Measurements from ENCODE around the gene PRRC2B.

The PRRC2B gene

DNA sequence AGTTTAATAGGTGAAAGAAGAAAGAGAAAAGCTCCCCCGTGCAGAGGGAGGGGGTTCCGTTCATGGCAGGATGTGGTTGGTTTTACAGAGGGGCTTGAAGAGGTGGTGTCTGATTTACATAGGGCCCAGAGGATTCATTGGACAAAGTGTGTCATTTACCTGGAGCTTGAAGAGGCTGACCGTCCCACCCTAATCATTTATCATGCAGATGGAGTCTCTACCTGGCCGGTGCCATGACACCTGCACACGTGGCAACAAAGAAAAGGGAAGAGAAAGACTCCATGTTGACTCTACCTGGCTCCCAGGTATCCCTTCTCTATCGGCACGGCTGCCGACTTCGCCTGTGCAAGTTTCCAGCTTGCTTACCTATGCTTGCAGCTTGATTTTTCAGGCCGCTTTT, 35.3 kb upstream of the PRRC2B start:
- Histone ChIP-seq H2AK5ac (ENCODE audit: low read length) (peak overlapping the region; percentile 90), H4K8ac (ENCODE audit: low read depth, low read length) (no peak overlapping the region), H3K79me2 (ENCODE audit: control insufficient read depth, insufficient read depth, low read length, poor library complexity) (no peaks in the 10 kb centered on the region), H3K9me3 (ENCODE audit: insufficient read depth, low read depth, low read length) (no peaks in the 10 kb centered on the region), H3K4me1 (ENCODE audit: control insufficient read depth in 1 of 2, insufficient read depth in 2 of 2, low read length in 2 of 2) (peaks cover 3 to 15% of the 10 kb centered on the region in 2 experiments), H3K4ac (ENCODE audit: low read depth, low read length) (no peak overlapping the region), H2AFZ (ENCODE audit: insufficient read depth, low read length, poor library complexity) (no peak overlapping the region), H3K4me2 (ENCODE audit: low read length) (no peak overlapping the region), H2BK5ac (ENCODE audit: low read depth, low read length, poor library complexity) (no peak overlapping the region), H3K79me1 (ENCODE audit: low read length) (peaks cover 2% of the 10 kb centered on the region), H2BK120ac (ENCODE audit: insufficient read depth, low read length, poor library complexity) (no peak overlapping the region), H3K4me3 (ENCODE audit: low read depth, low read length) (no peak overlapping the region), H4K91ac (ENCODE audit: low read depth, low read length) (no peak overlapping the region), H3K27ac (ENCODE audit: low read depth, low read length) (no peak overlapping the region), H3K36me3 (ENCODE audit: control insufficient read depth in 1 of 2, insufficient read depth in 2 of 2, low read length in 2 of 2) (no peaks in the 10 kb centered on the region), H3K23ac (ENCODE audit: low read length) (no peak overlapping the region), H3K9ac (ENCODE audit: low read length) (no peak overlapping the region), H3K18ac (ENCODE audit: low read length) (no peak overlapping the region), H4K12ac (ENCODE audit: low read depth, low read length) (no peak overlapping the region), H2BK12ac (ENCODE audit: low read length) (peak overlapping the region; percentile 59), H3K27me3 (ENCODE audit: insufficient read depth, low read length) (no peaks in the 10 kb centered on the region), H3K14ac (ENCODE audit: low read length) (no peak overlapping the region)
- WGBS (ENCODE audit: extremely low coverage, insufficient coverage, insufficient read length): no CpG with 5 or more reads among the region's 10 CpGs
- DNase-seq: no peak

DNA sequence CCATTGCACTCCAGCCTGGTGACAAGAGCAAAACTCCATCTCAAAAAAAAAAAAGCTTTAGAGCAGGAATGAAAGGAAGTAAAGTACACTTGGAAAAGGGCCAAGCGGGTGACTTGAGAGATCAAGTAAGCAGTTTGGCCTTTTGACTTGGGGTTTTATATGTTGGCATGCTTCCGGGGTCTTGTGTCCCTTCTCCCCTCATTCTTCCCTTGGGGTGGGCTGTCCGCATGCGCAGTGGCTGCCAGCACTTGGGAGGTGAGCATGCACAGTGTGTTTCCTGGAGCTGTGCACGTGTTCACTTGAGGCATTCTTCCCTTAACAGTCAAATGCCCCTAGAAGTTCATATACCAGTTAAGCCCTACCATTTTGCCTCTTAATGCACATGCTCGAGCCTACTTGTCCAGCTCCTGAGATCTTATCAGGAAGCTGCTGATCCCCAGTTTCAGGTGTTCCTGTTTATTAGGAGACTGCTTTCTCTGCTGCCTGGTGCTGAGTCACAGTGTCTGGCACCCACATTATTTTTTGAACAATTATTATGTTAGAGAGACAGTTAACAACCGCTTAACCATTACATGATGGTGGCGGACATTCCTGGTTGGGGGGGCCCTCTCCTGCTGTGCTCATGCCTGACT, 32.6 kb upstream of the PRRC2B start:
- no CpG with 5 or more reads among the region's 8 CpGs for WGBS (ENCODE audit: extremely low coverage, insufficient coverage, insufficient read length)
- H3K27ac ChIP-seq (ENCODE audit: low read depth, low read length): peak overlapping the region; percentile 29
- no peak overlapping the region for H3K4me3 ChIP-seq (ENCODE audit: low read depth, low read length)
- peaks cover 3 to 14% of the 10 kb centered on the region in 2 experiments for H3K4me1 ChIP-seq (ENCODE audit: control insufficient read depth in 1 of 2, insufficient read depth in 2 of 2, low read length in 2 of 2)
- H4K12ac ChIP-seq (ENCODE audit: low read depth, low read length): no peak overlapping the region
- no peak overlapping the region for H3K9ac ChIP-seq (ENCODE audit: low read length)
- peaks cover 2% of the 10 kb centered on the region for H3K79me1 ChIP-seq (ENCODE audit: low read length)
- H3K9me3 ChIP-seq (ENCODE audit: insufficient read depth, low read depth, low read length): no peaks in the 10 kb centered on the region
- H3K79me2 ChIP-seq (ENCODE audit: control insufficient read depth, insufficient read depth, low read length, poor library complexity): no peaks in the 10 kb centered on the region
- no peak overlapping the region for H2AK5ac ChIP-seq (ENCODE audit: low read length)
- no peak overlapping the region for H4K8ac ChIP-seq (ENCODE audit: low read depth, low read length)
- no peak overlapping the region for H2BK120ac ChIP-seq (ENCODE audit: insufficient read depth, low read length, poor library complexity)
- no peaks in the 10 kb centered on the region for H3K27me3 ChIP-seq (ENCODE audit: insufficient read depth, low read length)
- no peak overlapping the region for H3K4ac ChIP-seq (ENCODE audit: low read depth, low read length)
- no peak overlapping the region for H3K14ac ChIP-seq (ENCODE audit: low read length)
- no peak overlapping the region for H2AFZ ChIP-seq (ENCODE audit: insufficient read depth, low read length, poor library complexity)
- H3K23ac ChIP-seq (ENCODE audit: low read length): no peak overlapping the region
- DNase-seq: no peak
- H2BK5ac ChIP-seq (ENCODE audit: low read depth, low read length, poor library complexity): no peak overlapping the region
- H2BK12ac ChIP-seq (ENCODE audit: low read length): no peak overlapping the region
- no peaks in the 10 kb centered on the region for H3K36me3 ChIP-seq (ENCODE audit: control insufficient read depth in 1 of 2, insufficient read depth in 2 of 2, low read length in 2 of 2)
- H3K18ac ChIP-seq (ENCODE audit: low read length): no peak overlapping the region
- H3K4me2 ChIP-seq (ENCODE audit: low read length): no peak overlapping the region
- H4K91ac ChIP-seq (ENCODE audit: low read depth, low read length): no peak overlapping the region

DNA sequence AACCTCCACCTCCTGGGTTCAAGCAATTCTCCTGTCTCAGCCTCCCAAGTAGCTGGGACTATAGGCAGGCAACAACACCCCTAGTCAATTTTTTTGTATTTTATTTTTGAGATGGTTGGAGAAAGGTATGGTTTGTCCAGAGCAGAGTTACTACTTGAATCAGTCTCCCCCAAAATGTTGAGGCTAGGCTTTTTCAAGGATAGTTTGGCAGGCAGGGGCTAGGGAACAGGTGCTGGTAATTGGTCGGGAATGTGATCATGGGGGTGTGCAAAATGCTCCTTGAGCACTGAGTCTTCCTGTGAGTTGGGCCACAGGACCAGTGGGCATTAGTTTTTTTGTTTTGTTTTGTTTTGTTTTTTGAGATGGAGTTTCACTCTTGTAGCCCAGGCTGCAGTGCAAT, 28.3 kb upstream of the PRRC2B start:
- no peak overlapping the region for H2AFZ ChIP-seq (ENCODE audit: insufficient read depth, low read length, poor library complexity)
- no peak overlapping the region for H3K4ac ChIP-seq (ENCODE audit: low read depth, low read length)
- no peak overlapping the region for H3K4me2 ChIP-seq (ENCODE audit: low read length)
- no peak overlapping the region for H2BK12ac ChIP-seq (ENCODE audit: low read length)
- H2BK5ac ChIP-seq (ENCODE audit: low read depth, low read length, poor library complexity): no peak overlapping the region
- no peaks in the 10 kb centered on the region for H3K27me3 ChIP-seq (ENCODE audit: insufficient read depth, low read length)
- peaks cover 0 to 9% of the 10 kb centered on the region in 2 experiments for H3K4me1 ChIP-seq (ENCODE audit: control insufficient read depth in 1 of 2, insufficient read depth in 2 of 2, low read length in 2 of 2)
- no peak overlapping the region for H4K91ac ChIP-seq (ENCODE audit: low read depth, low read length)
- no peak overlapping the region for H3K4me3 ChIP-seq (ENCODE audit: low read depth, low read length)
- H3K9me3 ChIP-seq (ENCODE audit: insufficient read depth, low read depth, low read length): no peaks in the 10 kb centered on the region
- H3K23ac ChIP-seq (ENCODE audit: low read length): no peak overlapping the region
- no peak for DNase-seq
- no peak overlapping the region for H4K12ac ChIP-seq (ENCODE audit: low read depth, low read length)
- H4K8ac ChIP-seq (ENCODE audit: low read depth, low read length): no peak overlapping the region
- no peaks in the 10 kb centered on the region for H3K79me2 ChIP-seq (ENCODE audit: control insufficient read depth, insufficient read depth, low read length, poor library complexity)
- H3K27ac ChIP-seq (ENCODE audit: low read depth, low read length): no peak overlapping the region
- H3K9ac ChIP-seq (ENCODE audit: low read length): no peak overlapping the region
- H3K79me1 ChIP-seq (ENCODE audit: low read length): no peaks in the 10 kb centered on the region
- H2BK120ac ChIP-seq (ENCODE audit: insufficient read depth, low read length, poor library complexity): no peak overlapping the region
- no CpG with 5 or more reads among the region's 1 CpG for WGBS (ENCODE audit: extremely low coverage, insufficient coverage, insufficient read length)
- no peaks in the 10 kb centered on the region for H3K36me3 ChIP-seq (ENCODE audit: control insufficient read depth in 1 of 2, insufficient read depth in 2 of 2, low read length in 2 of 2)
- no peak overlapping the region for H2AK5ac ChIP-seq (ENCODE audit: low read length)
- no peak overlapping the region for H3K18ac ChIP-seq (ENCODE audit: low read length)
- no peak overlapping the region for H3K14ac ChIP-seq (ENCODE audit: low read length)

DNA sequence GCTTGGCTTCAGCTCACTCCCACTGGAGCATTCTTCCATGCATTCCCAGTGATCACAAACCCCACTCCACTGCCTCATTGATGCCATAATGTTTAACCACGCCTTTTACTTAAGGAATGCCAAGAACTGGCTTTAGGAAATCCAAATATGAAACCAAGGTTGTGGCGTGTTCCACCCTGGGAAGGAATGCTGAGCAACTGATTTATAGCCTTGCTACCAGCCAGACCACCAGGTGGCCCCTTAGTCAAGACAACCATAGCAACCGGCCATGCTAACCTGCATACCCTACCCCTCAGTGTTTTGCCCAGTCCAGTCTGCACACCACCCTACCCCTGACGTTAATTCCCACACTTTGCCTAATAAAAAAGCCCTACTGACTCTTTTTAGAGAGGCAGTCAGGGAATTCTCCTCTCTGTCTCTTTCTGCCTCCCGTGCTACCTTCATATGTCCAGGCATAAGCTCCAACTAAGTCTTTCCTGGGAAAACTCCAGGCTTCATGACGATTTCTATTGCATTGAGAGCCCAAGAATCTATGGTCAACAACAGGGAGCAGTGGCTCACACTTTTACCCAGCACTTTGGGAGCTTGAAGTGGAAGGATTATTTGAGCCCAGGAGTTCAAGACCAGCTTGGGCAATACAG, 27.0 kb upstream of the PRRC2B start:
- peak overlapping the region; percentile 10 for H2AFZ ChIP-seq (ENCODE audit: insufficient read depth, low read length, poor library complexity)

More for the DNA sequence above, 27.0 kb upstream of the PRRC2B start:
- Histone ChIP-seq H3K14ac (ENCODE audit: low read length) (no peak overlapping the region), H2BK12ac (ENCODE audit: low read length) (no peak overlapping the region), H3K18ac (ENCODE audit: low read length) (no peak overlapping the region), H3K27ac (ENCODE audit: low read depth, low read length) (no peak overlapping the region), H2AK5ac (ENCODE audit: low read length) (no peak overlapping the region), H3K9me3 (ENCODE audit: insufficient read depth, low read depth, low read length) (no peaks in the 10 kb centered on the region), H3K4me3 (ENCODE audit: low read depth, low read length) (no peak overlapping the region), H4K8ac (ENCODE audit: low read depth, low read length) (no peak overlapping the region), H3K36me3 (ENCODE audit: control insufficient read depth in 1 of 2, insufficient read depth in 2 of 2, low read length in 2 of 2) (no peaks in the 10 kb centered on the region), H2BK5ac (ENCODE audit: low read depth, low read length, poor library complexity) (no peak overlapping the region), H3K9ac (ENCODE audit: low read length) (no peak overlapping the region), H3K27me3 (ENCODE audit: insufficient read depth, low read length) (no peaks in the 10 kb centered on the region), H3K79me1 (ENCODE audit: low read length) (no peaks in the 10 kb centered on the region), H4K12ac (ENCODE audit: low read depth, low read length) (no peak overlapping the region), H2BK120ac (ENCODE audit: insufficient read depth, low read length, poor library complexity) (no peak overlapping the region), H3K79me2 (ENCODE audit: control insufficient read depth, insufficient read depth, low read length, poor library complexity) (no peaks in the 10 kb centered on the region), H3K4ac (ENCODE audit: low read depth, low read length) (no peak overlapping the region), H4K91ac (ENCODE audit: low read depth, low read length) (no peak overlapping the region), H3K4me2 (ENCODE audit: low read length) (no peak overlapping the region), H3K23ac (ENCODE audit: low read length) (no peak overlapping the region), H3K4me1 (ENCODE audit: control insufficient read depth in 1 of 2, insufficient read depth in 2 of 2, low read length in 2 of 2) (peaks cover 0 to 4% of the 10 kb centered on the region in 2 experiments)
- no CpG with 5 or more reads among the region's 6 CpGs for WGBS (ENCODE audit: extremely low coverage, insufficient coverage, insufficient read length)
- peak; percentile 35 to 65 for DNase-seq
